DOHH2 (cell line): Measurements from ENCODE around the gene MYADML2.

Source experiments
- CTCF ChIP-seq: fragments of 200-600 bp; sonication (generic); IDR thresholded peaks from one replicate; pipeline ENCODE4 v1.5.1; 2014; ENCODE audit warnings: antibody characterized with exemption, mild to moderate bottlenecking, low read depth, low read length; ENCODE audit not compliant: poor library complexity, severe bottlenecking
- EZH2phosphoT487 ChIP-seq: fragments of 200-600 bp; sonication (generic); IDR thresholded peaks from 2 replicates; pipeline ENCODE4 v1.6.1; 2017; ENCODE audit warnings: borderline replicate concordance, mild to moderate bottlenecking, antibody characterized with exemption, low read length, moderate library complexity, mixed read lengths

GRCh38 chr17:81917565-81918332, 29.3 kb downstream of the MYADML2 start, which contains the start of gene SIRT7:
- TF ChIP-seq CTCF, result no peak
- no peak for TF ChIP-seq EZH2phosphoT487
